Keratinocyte (primary cell): ENCODE data around the gene MAGI2.

Experiments
- EZH2 ChIP-seq: IDR thresholded peaks from one replicate; pipeline ENCODE4 v1.6.1; 2012; ENCODE audit warnings: inconsistent platforms, mild to moderate bottlenecking, low read length, moderate library complexity
- TF ChIP-seq, protein P1 (sequence below), 3 experiments: IDR thresholded peaks in 1 of 3; conservative IDR thresholded peaks in 1 of 3; optimal IDR thresholded peaks in 1 of 3; 2 replicates in 2 of 3; 3 replicates in 1 of 3; pipeline versions ENCODE3 to v1.5.1; 2011; ENCODE audit warnings: low read length in 3 of 3, mild to moderate bottlenecking in 3 of 3, moderate library complexity in 2 of 3, control low read depth in 1 of 3, inconsistent platforms in 1 of 3; ENCODE audit not compliant: insufficient read depth in 2 of 3; ENCODE audit errors: extremely low read depth in 1 of 3

DNA sequence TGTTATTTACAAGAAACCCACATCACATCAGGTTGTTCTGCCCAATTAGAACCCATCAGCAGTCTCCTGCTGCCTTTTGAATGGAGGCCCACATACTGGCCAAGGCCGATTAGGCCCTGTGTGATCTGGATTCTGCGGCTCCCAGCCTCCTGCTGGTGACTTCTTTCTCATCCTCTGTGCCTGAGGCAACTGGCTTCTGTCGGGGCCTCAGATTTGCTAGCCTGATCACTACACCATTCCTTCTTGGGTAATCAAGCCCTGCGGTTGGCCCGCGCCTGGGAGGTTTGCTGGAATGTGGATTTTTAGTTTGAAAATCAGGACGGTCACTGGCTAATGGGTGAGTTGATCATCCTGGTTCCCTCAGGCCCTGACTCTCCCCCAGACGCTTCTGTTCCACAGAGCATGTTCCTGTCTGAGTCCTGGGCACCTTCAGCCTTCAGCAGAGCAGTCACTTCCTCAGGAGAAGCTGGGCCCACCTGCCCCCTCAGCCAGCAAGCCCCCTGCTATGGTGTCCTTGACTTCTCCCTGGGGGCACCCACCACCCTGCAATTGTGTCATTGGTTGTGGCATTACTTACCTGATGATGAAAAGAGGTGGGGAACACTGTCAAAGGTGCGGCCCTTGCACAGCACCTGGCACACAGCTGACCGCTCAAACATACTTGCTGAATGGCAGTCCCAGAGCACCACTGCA lies 1447.3 kb downstream of the MAGI2 start:
- no peak for TF ChIP-seq EZH2
- TF ChIP-seq, protein P1, sequence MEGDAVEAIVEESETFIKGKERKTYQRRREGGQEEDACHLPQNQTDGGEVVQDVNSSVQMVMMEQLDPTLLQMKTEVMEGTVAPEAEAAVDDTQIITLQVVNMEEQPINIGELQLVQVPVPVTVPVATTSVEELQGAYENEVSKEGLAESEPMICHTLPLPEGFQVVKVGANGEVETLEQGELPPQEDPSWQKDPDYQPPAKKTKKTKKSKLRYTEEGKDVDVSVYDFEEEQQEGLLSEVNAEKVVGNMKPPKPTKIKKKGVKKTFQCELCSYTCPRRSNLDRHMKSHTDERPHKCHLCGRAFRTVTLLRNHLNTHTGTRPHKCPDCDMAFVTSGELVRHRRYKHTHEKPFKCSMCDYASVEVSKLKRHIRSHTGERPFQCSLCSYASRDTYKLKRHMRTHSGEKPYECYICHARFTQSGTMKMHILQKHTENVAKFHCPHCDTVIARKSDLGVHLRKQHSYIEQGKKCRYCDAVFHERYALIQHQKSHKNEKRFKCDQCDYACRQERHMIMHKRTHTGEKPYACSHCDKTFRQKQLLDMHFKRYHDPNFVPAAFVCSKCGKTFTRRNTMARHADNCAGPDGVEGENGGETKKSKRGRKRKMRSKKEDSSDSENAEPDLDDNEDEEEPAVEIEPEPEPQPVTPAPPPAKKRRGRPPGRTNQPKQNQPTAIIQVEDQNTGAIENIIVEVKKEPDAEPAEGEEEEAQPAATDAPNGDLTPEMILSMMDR (optimal IDR thresholded peaks at IDR 0.05 in 1 of 3, IDR thresholded peaks at IDR 0.05 in 1 of 3, conservative IDR thresholded peaks at IDR 0.05 in 1 of 3; ENCODE audit: extremely low read depth in 1 of 3, insufficient read depth in 2 of 3, low read length in 3 of 3): no peak
